Liver (tissue), 9 donors: ENCODE data around the gene GRID1. TPM values are rescaled to one million over a fixed set of nuclear protein-coding genes. Genes with fewer than 3 reads are reported as not detected.

Experiments
- DNase-seq: peaks from one replicate; pipeline ENCODE4 v3.0.0-alpha.2; 2017; ENCODE audit warnings: low spot score
- H3K27ac ChIP-seq, 2 donors: one replicate each; pipeline ENCODE4 v1.7.0; 2013; ENCODE audit warnings: inconsistent platforms in 2 of 2, low read length in 2 of 2, control low read depth in 1 of 2, low read depth in 1 of 2, mild to moderate bottlenecking in 1 of 2
- H3K27me3 ChIP-seq, 4 donors: one replicate each; pipeline versions ENCODE4 v1.6.1 to v1.7.0; 2013; ENCODE audit warnings: low read length in 3 of 4, inconsistent platforms in 1 of 4, mild to moderate bottlenecking in 1 of 4, moderate library complexity in 1 of 4; ENCODE audit not compliant: control insufficient read depth in 4 of 4, insufficient read depth in 4 of 4
- H3K36me3 ChIP-seq, 4 donors: one replicate each; pipeline versions ENCODE4 v1.6.1 to v1.7.0; 2013; ENCODE audit warnings: low read length in 3 of 4, mild to moderate bottlenecking in 3 of 4, low read depth in 1 of 4, moderate library complexity in 1 of 4; ENCODE audit not compliant: control insufficient read depth in 4 of 4, insufficient read depth in 3 of 4
- H3K4me1 ChIP-seq, 4 donors: one replicate each; pipeline versions ENCODE4 v1.6.1 to v1.7.0; 2013; ENCODE audit warnings: low read length in 3 of 4, mild to moderate bottlenecking in 3 of 4, moderate library complexity in 1 of 4; ENCODE audit not compliant: control insufficient read depth in 4 of 4, insufficient read depth in 4 of 4
- H3K4me3 ChIP-seq, 3 donors: one replicate each; pipeline versions ENCODE4 v1.6.1 to v1.7.0; 2013; ENCODE audit warnings: low read length in 3 of 3, control low read depth in 1 of 3, low read depth in 1 of 3, mild to moderate bottlenecking in 1 of 3
- H3K9ac ChIP-seq, 2 donors: one replicate each; pipeline ENCODE4 v1.7.0; 2013; ENCODE audit warnings: low read length in 2 of 2, mild to moderate bottlenecking in 2 of 2, moderate library complexity in 2 of 2, control low read depth in 1 of 2, low read depth in 1 of 2
- H3K9me3 ChIP-seq, 4 donors: one replicate each; pipeline versions ENCODE4 v1.6.1 to v1.7.0; 2013; ENCODE audit warnings: low read length in 3 of 4; ENCODE audit not compliant: control insufficient read depth in 4 of 4
- CTCF ChIP-seq: fragments of 150-350 bp; IDR thresholded peaks from 2 replicates; pipeline ENCODE4 v1.5.1; 2017; ENCODE audit warnings: improper control_type of control experiment, low read depth, low read length; ENCODE audit not compliant: missing input control
- EGR1 ChIP-seq, 2 donors: IDR thresholded peaks; 2 replicates each; pipeline ENCODE4 v1.6.1; 2016 to 2018; ENCODE audit warnings: antibody characterized with exemption in 2 of 2, low read depth in 2 of 2
- FOXA1 ChIP-seq: IDR thresholded peaks from 2 replicates; pipeline ENCODE4 v1.6.1; 2016; ENCODE audit warnings: antibody characterized with exemption
- FOXA2 ChIP-seq: IDR thresholded peaks from 2 replicates; pipeline ENCODE4 v1.6.1; 2016; ENCODE audit warnings: antibody characterized with exemption
- HNF4A ChIP-seq, 2 donors: conservative IDR thresholded peaks; 2 replicates each; pipeline ENCODE4 v1.6.1; 2016; ENCODE audit warnings: antibody characterized with exemption in 2 of 2, mild to moderate bottlenecking in 2 of 2
- HNF4G ChIP-seq: IDR thresholded peaks from 2 replicates; pipeline ENCODE4 v1.6.1; 2016; ENCODE audit warnings: antibody characterized with exemption
- JUND ChIP-seq, 2 donors: IDR thresholded peaks; 2 replicates each; pipeline ENCODE4 v1.6.1; 2016; ENCODE audit warnings: antibody characterized with exemption in 2 of 2
- MAX ChIP-seq: IDR thresholded peaks from 2 replicates; pipeline ENCODE4 v1.6.1; 2016; ENCODE audit warnings: antibody characterized with exemption
- NR2F2 ChIP-seq: IDR thresholded peaks from 2 replicates; pipeline ENCODE4 v1.6.1; 2016; ENCODE audit warnings: antibody characterized with exemption
- RAD21 ChIP-seq, 2 donors: IDR thresholded peaks; 2 replicates each; pipeline ENCODE4 v1.6.1; 2016; ENCODE audit warnings: antibody characterized with exemption in 2 of 2, mild to moderate bottlenecking in 2 of 2
- RXRA ChIP-seq, 2 donors: IDR thresholded peaks; 2 replicates each; pipeline ENCODE4 v1.6.1; 2017 to 2018; ENCODE audit warnings: antibody characterized with exemption in 2 of 2, mild to moderate bottlenecking in 1 of 2
- SP1 ChIP-seq: IDR thresholded peaks from 2 replicates; pipeline ENCODE4 v1.6.1; 2018; ENCODE audit warnings: antibody characterized with exemption, mild to moderate bottlenecking
- TAF1 ChIP-seq: conservative IDR thresholded peaks from 2 replicates; pipeline ENCODE4 v1.6.1; 2016; ENCODE audit warnings: antibody characterized with exemption, mild to moderate bottlenecking
- YY1 ChIP-seq: IDR thresholded peaks from 2 replicates; pipeline ENCODE4 v1.6.1; 2016; ENCODE audit warnings: antibody characterized with exemption, mild to moderate bottlenecking
- WGBS: extraction: QIAGEN DNeasy Blood & Tissue Kit; methylation state at CpG from one replicate; pipeline ENCODE4 v1.1.7; 2013; 5-methylcytosine and 5-hydroxymethylcytosine counted together
- polyA plus RNA-seq, 2 donors: library from polyadenylated mRNA; stranded (reverse) in 1 of 2; unstranded in 1 of 2; fragments of 200-250 nt in 1 of 2; fragments of >200 nt in 1 of 2; fragmentation: Nextera tagmentation in 1 of 2; extraction: Ambion mirVana in 1 of 2; gene quantifications; one replicate each; pipeline versions ENCODE4 v1.2.1 to v1.2.3, GENCODE V29; 2013 to 2015
- total RNA-seq, 2 donors: library from RNA; depleted of rRNA; stranded (reverse); fragments of >200 nt; gene quantifications; one replicate each; pipeline ENCODE4 v1.2.3, GENCODE V29; 2014
- TF ChIP-seq, protein P1 (sequence below): IDR thresholded peaks from 2 replicates; pipeline ENCODE4 v1.6.1; 2016; ENCODE audit warnings: antibody characterized with exemption
- TF ChIP-seq, protein P2 (sequence below): IDR thresholded peaks from 2 replicates; pipeline ENCODE4 v1.6.1; 2016; ENCODE audit warnings: antibody characterized with exemption
- donor health status: healthy.
- donor health status: healthy.
- donor health status: healthy.
- donor health status: healthy.
- donor health status: healthy.

The GRID1 gene
- total and polyA plus RNA-seq, 4 donors: 0.09 to 0.17 (median 0.14) TPM; not detected in 1

- WGBS: 58% methylated on average over 8 of the region's 8 CpGs
- H3K4me3 ChIP-seq: no peak overlapping the region
- no peaks in the 10 kb centered on the region for H3K4me1 ChIP-seq
- no peak for TF ChIP-seq HNF4G
- no peak for TF ChIP-seq HNF4A (conservative IDR thresholded peaks at IDR 0.05)
- no peak for TF ChIP-seq RXRA (IDR thresholded peaks at IDR 0.05)
- no peak for TF ChIP-seq MAX
- TF ChIP-seq YY1: no peak
- TF ChIP-seq, protein P1, sequence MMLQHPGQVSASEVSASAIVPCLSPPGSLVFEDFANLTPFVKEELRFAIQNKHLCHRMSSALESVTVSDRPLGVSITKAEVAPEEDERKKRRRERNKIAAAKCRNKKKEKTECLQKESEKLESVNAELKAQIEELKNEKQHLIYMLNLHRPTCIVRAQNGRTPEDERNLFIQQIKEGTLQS: no peak
- TF ChIP-seq CTCF: no peak
- TF ChIP-seq, protein P2, sequence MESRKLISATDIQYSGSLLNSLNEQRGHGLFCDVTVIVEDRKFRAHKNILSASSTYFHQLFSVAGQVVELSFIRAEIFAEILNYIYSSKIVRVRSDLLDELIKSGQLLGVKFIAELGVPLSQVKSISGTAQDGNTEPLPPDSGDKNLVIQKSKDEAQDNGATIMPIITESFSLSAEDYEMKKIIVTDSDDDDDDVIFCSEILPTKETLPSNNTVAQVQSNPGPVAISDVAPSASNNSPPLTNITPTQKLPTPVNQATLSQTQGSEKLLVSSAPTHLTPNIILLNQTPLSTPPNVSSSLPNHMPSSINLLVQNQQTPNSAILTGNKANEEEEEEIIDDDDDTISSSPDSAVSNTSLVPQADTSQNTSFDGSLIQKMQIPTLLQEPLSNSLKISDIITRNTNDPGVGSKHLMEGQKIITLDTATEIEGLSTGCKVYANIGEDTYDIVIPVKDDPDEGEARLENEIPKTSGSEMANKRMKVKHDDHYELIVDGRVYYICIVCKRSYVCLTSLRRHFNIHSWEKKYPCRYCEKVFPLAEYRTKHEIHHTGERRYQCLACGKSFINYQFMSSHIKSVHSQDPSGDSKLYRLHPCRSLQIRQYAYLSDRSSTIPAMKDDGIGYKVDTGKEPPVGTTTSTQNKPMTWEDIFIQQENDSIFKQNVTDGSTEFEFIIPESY: no peak
- no peak for TF ChIP-seq RAD21 (IDR thresholded peaks at IDR 0.05)
- TF ChIP-seq TAF1: no peak
- no peak for TF ChIP-seq FOXA2
- TF ChIP-seq SP1: no peak
- no peak overlapping the region for H3K9ac ChIP-seq
- DNase-seq: no peak
- no peak overlapping the region for H3K27ac ChIP-seq
- no peaks in the 10 kb centered on the region for H3K27me3 ChIP-seq
- H3K9me3 ChIP-seq: no peaks in the 10 kb centered on the region
- no peaks in the 10 kb centered on the region for H3K36me3 ChIP-seq
Measured at GRCh38 chr10:86331861-86332260, 34.7 kb downstream of the GRID1 start.

DNA sequence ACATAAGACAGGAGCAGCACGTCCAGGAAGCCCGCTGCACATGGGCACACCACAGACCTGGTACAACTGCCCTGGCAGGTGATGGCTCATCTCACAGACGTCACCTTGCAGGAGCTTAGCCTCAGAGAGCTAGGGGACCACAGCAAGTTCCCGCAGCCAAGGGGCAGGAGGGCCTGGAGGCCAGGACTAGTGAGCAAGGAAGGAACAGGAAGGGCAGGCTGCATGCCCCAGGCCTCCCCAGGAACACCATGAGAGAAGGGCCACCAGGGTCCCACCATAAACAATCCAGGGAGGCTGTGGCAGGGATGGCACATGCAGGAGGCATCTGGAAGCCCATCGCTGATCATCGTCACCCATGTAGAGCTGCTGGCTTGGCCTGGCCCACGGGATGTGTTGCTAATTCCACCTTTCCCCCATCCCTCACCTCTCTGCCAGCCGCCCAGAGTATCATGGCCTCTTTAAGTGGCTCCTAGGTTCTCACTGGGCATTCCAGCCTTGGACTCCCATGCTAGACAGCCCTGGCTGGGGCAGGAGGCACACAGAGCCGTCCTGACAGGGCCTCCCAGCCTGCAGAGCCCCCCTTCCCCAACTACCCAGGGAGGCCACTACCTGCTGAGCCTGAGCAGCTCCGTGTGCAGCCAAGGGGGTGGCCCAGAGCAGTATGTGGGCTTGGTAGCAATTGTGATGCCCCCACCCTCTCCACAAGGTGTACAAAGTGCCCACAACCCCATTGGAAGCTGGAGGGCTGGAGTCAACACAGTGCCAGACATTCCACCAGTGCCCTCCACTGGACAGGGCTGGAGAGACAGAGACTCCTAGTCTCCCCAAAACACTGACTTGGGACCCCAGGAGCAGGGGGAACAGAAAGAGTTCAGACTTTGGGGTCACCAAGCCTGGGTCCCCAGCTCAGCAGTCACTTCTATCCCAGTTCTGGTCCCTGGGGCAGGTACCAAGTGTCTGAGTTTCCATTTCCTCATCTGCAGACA, 35.5 kb downstream of the GRID1 start:
- DNase-seq: no peak
- no peak overlapping the region for H3K4me3 ChIP-seq
- no peaks in the 10 kb centered on the region for H3K27me3 ChIP-seq
- WGBS: 89% methylated on average over 10 of the region's 10 CpGs
- no peak overlapping the region for H3K27ac ChIP-seq
- no peaks in the 10 kb centered on the region for H3K36me3 ChIP-seq
- no peaks in the 10 kb centered on the region for H3K9me3 ChIP-seq
- H3K4me1 ChIP-seq: no peaks in the 10 kb centered on the region
- H3K9ac ChIP-seq: no peak overlapping the region
- TF ChIP-seq MAX: no peak
- TF ChIP-seq RAD21 (IDR thresholded peaks at IDR 0.05): no peak
- TF ChIP-seq, protein P2: no peak
- TF ChIP-seq CTCF: no peak
- no peak for TF ChIP-seq EGR1 (IDR thresholded peaks at IDR 0.05; ENCODE audit: low read depth in 2 of 2)
- TF ChIP-seq RXRA (IDR thresholded peaks at IDR 0.05): no peak
- no peak for TF ChIP-seq TAF1
- TF ChIP-seq FOXA1: no peak
- TF ChIP-seq SP1: no peak
- TF ChIP-seq HNF4A (conservative IDR thresholded peaks at IDR 0.05): no peak
- no peak for TF ChIP-seq HNF4G
- no peak for TF ChIP-seq NR2F2
- no peak for TF ChIP-seq JUND (IDR thresholded peaks at IDR 0.05)
